ENCODE measurements around the gene CHD9. TPM values are rescaled to one million over a fixed set of nuclear protein-coding genes. Genes with fewer than 3 reads are reported as not detected.
A peak's percentile ranks its signal among the peaks of the same experiment; 100 is the strongest.

Gene CHD9
- total RNA-seq, 2 experiments from 2014 or later = 9.4 to 9.7 TPM

- Mint-ChIP-seq H3K36me3 (ENCODE audit: low read depth) (no peaks in the 10 kb centered on the region), H3K27ac (no peak overlapping the region), H3K4me1 (ENCODE audit: low read depth) (peaks cover 2% of the 10 kb centered on the region), H3K27me3 (ENCODE audit: low read depth) (peaks cover 7% of the 10 kb centered on the region), H3K4me3 (no peak overlapping the region), H3K9me3 (no peaks in the 10 kb centered on the region)
- DNase-seq = no peak
- intact Hi-C loops (cut with micrococcal nuclease) = no loop called here
- CTCF ChIA-PET = no interaction called here
These were observed 303.2 kb downstream of the CHD9 start for GRCh38 chr16:53357955-53358354.

- intact Hi-C loops (cut with micrococcal nuclease) = no loop called here
- peaks cover 2% of the 10 kb centered on the region for H3K4me1 Mint-ChIP-seq (ENCODE audit: low read depth)
- DNase-seq = no peak
- CTCF ChIA-PET = no interaction called here
- no peaks in the 10 kb centered on the region for H3K36me3 Mint-ChIP-seq (ENCODE audit: low read depth)
- peaks cover 7% of the 10 kb centered on the region for H3K27me3 Mint-ChIP-seq (ENCODE audit: low read depth)
- no peak overlapping the region for H3K4me3 Mint-ChIP-seq
- no peaks in the 10 kb centered on the region for H3K9me3 Mint-ChIP-seq
- H3K27ac Mint-ChIP-seq = peak overlapping the region; percentile 30
These were observed 304.1 kb downstream of the CHD9 start for GRCh38 chr16:53358884-53359283.

GRCh38 chr16:53369921-53370320, 315.1 kb downstream of the CHD9 start:
- H3K27me3 Mint-ChIP-seq (ENCODE audit: low read depth) = no peaks in the 10 kb centered on the region
- no peak overlapping the region for H3K27ac Mint-ChIP-seq
- no peaks in the 10 kb centered on the region for H3K9me3 Mint-ChIP-seq
- H3K36me3 Mint-ChIP-seq (ENCODE audit: low read depth) = no peaks in the 10 kb centered on the region
- no peak overlapping the region for H3K4me3 Mint-ChIP-seq
- H3K4me1 Mint-ChIP-seq (ENCODE audit: low read depth) = peaks cover 22% of the 10 kb centered on the region
- intact Hi-C loops (cut with micrococcal nuclease) = loop anchor here (2.0 to 10.0 kb wide), 3 partner anchors 141 to 335 kb away; partner anchors contain the start of genes CHD9, CHD9NB, FTO and RPGRIP1L
- CTCF ChIA-PET = no interaction called here
- DNase-seq = no peak

- H3K4me1 Mint-ChIP-seq (ENCODE audit: low read depth) = peaks cover 22% of the 10 kb centered on the region
- no peak overlapping the region for H3K4me3 Mint-ChIP-seq
- CTCF ChIA-PET = no interaction called here
These were observed 316.0 kb downstream of the CHD9 start for GRCh38 chr16:53370827-53371226.

GRCh38 chr16:53372992-53373871, 318.4 kb downstream of the CHD9 start:
- Mint-ChIP-seq H3K4me1 (ENCODE audit: low read depth) (peaks cover 37% of the 10 kb centered on the region), H3K36me3 (ENCODE audit: low read depth) (no peaks in the 10 kb centered on the region), H3K27me3 (ENCODE audit: low read depth) (no peaks in the 10 kb centered on the region), H3K27ac (peak overlapping the region; percentile 41), H3K4me3 (no peak overlapping the region), H3K9me3 (no peaks in the 10 kb centered on the region)
- intact Hi-C loops (cut with micrococcal nuclease) = loop anchor here (1.0 to 10.0 kb wide), 6 partner anchors 61 to 332 kb away; partner anchors contain the start of genes AKTIP, CHD9, CHD9NB and FTO
- CTCF ChIA-PET = interaction anchor here (0.7 kb wide), 1 partner anchor 34 kb away, joined by 3 read pairs; no protein-coding TSS in a partner anchor
- DNase-seq = peak; percentile 89

More at GRCh38 chr16:53370827-53371226, 316.0 kb downstream of the CHD9 start:
- Mint-ChIP-seq H3K36me3 (ENCODE audit: low read depth) (no peaks in the 10 kb centered on the region), H3K27ac (no peak overlapping the region), H3K9me3 (no peaks in the 10 kb centered on the region), H3K27me3 (ENCODE audit: low read depth) (no peaks in the 10 kb centered on the region)
- no peak for DNase-seq
- intact Hi-C loops (cut with micrococcal nuclease) = loop anchor here (2.0 to 10.0 kb wide), 3 partner anchors 140 to 334 kb away; partner anchors contain the start of genes CHD9, CHD9NB, FTO and RPGRIP1L

GRCh38 chr16:53374800-53375199, 320.0 kb downstream of the CHD9 start:
- H3K9me3 Mint-ChIP-seq = no peaks in the 10 kb centered on the region
- H3K27ac Mint-ChIP-seq = peak overlapping the region; percentile 10
- CTCF ChIA-PET = interaction anchor here (0.8 kb wide), 1 partner anchor 124 kb away, joined by 4 read pairs; no protein-coding TSS in a partner anchor
- intact Hi-C loops (cut with micrococcal nuclease) = loop anchor here (5.0 to 10.0 kb wide), 2 partner anchors 322 to 330 kb away; partner anchors contain the start of genes CHD9, CHD9NB, FTO and RPGRIP1L
- H3K4me1 Mint-ChIP-seq (ENCODE audit: low read depth) = peaks cover 42% of the 10 kb centered on the region
- no peaks in the 10 kb centered on the region for H3K27me3 Mint-ChIP-seq (ENCODE audit: low read depth)
- no peak overlapping the region for H3K4me3 Mint-ChIP-seq
- H3K36me3 Mint-ChIP-seq (ENCODE audit: low read depth) = peaks cover 3% of the 10 kb centered on the region
- no peak for DNase-seq

GRCh38 chr16:53378138-53378537, 323.3 kb downstream of the CHD9 start:
- peaks cover 42% of the 10 kb centered on the region for H3K4me1 Mint-ChIP-seq (ENCODE audit: low read depth)
- no peaks in the 10 kb centered on the region for H3K27me3 Mint-ChIP-seq (ENCODE audit: low read depth)
- peak overlapping the region; percentile 0 for H3K27ac Mint-ChIP-seq
- peaks cover 8% of the 10 kb centered on the region for H3K36me3 Mint-ChIP-seq (ENCODE audit: low read depth)
- intact Hi-C loops (cut with micrococcal nuclease) = loop anchor here (10.0 kb wide), 1 partner anchor 327 kb away; the partner anchor contains the start of genes FTO and RPGRIP1L
- no peak for DNase-seq
- H3K4me3 Mint-ChIP-seq = peak overlapping the region; percentile 30
- CTCF ChIA-PET = no interaction called here
- H3K9me3 Mint-ChIP-seq = no peaks in the 10 kb centered on the region

Other genes with a start within 250 kb of the CHD9 start
- under 1 TPM; 0.17 to 0.19 TPM for gene CHD9NB, start 2.1 kb upstream of the CHD9 start, total RNA-seq

All from activated naive CD4-positive, alpha-beta T cell treated with anti-CD3 and anti-CD28 coated beads for 36 hours (primary cell).